Neutrophil (primary cell): ENCODE data around the gene DNASE2B.

Source experiments
- H3K27ac ChIP-seq: fragments of 200-600 bp; sonication (generic); 2 replicates; pipeline ENCODE4 v1.5.1; 2016; ENCODE audit warnings: mild to moderate bottlenecking, moderate library complexity
- H3K27me3 ChIP-seq: fragments of 200-600 bp; sonication (generic); 2 replicates; pipeline ENCODE4 v1.6.0; 2016; ENCODE audit warnings: mild to moderate bottlenecking
- H3K36me3 ChIP-seq: fragments of 200-600 bp; sonication (generic); 2 replicates; pipeline ENCODE4 v1.5.1; 2017
- H3K4me1 ChIP-seq, 2 experiments: fragments of 200-600 bp in 1 of 2; sonication (generic) in 1 of 2; 1 replicate in 1 of 2; 2 replicates in 1 of 2; pipeline versions ENCODE4 v1.5.1 to v1.6.1; 2013 to 2016; ENCODE audit warnings: low read depth in 1 of 2, low read length in 1 of 2, mild to moderate bottlenecking in 1 of 2, moderate library complexity in 1 of 2; ENCODE audit not compliant: control insufficient read depth in 1 of 2, insufficient read depth in 1 of 2
- H3K4me3 ChIP-seq, 2 experiments: fragments of 200-600 bp in 1 of 2; sonication (generic) in 1 of 2; 1 replicate in 1 of 2; 2 replicates in 1 of 2; pipeline ENCODE4 v1.5.1; 2013 to 2016; ENCODE audit warnings: low read depth in 1 of 2, low read length in 1 of 2, mild to moderate bottlenecking in 1 of 2, moderate library complexity in 1 of 2
- H3K9me3 ChIP-seq: fragments of 200-600 bp; sonication (generic); 2 replicates; pipeline ENCODE4 v1.5.1; 2016
- CTCF ChIP-seq: fragments of 200-600 bp; sonication (generic); IDR thresholded peaks from 2 replicates; pipeline ENCODE4 v1.5.1; 2016; ENCODE audit warnings: antibody characterized with exemption

The DNASE2B gene

GRCh38 chr1:84398175-84399155, at the start of gene DNASE2B:
TSS of gene DNASE2B (plus strand) at chr1:84398484. CDS start at chr1:84398565, 81 bp downstream.
- H3K36me3 ChIP-seq = no peaks in the 10 kb centered on the region
- no peaks in the 10 kb centered on the region for H3K4me1 ChIP-seq
- no peaks in the 10 kb centered on the region for H3K27me3 ChIP-seq
- no peak within 1 kb of the TSS for H3K4me3 ChIP-seq
- H3K9me3 ChIP-seq = no peaks in the 10 kb centered on the region
- TF ChIP-seq CTCF = no peak
- H3K27ac ChIP-seq = no peak within 1 kb of the TSS

- Histone ChIP-seq H3K27me3 (no peaks in the 10 kb centered on the region), H3K9me3 (no peaks in the 10 kb centered on the region), H3K27ac (no peak overlapping the region), H3K4me3 (no peak overlapping the region), H3K4me1 (no peaks in the 10 kb centered on the region), H3K36me3 (no peaks in the 10 kb centered on the region)
- no peak for TF ChIP-seq CTCF
Observed at GRCh38 chr1:84348759-84349158, 49.5 kb upstream of the DNASE2B start.

- Histone ChIP-seq H3K36me3 (no peaks in the 10 kb centered on the region), H3K27ac (no peak overlapping the region), H3K9me3 (no peaks in the 10 kb centered on the region), H3K27me3 (no peaks in the 10 kb centered on the region), H3K4me3 (no peak overlapping the region), H3K4me1 (no peaks in the 10 kb centered on the region)
- no peak for TF ChIP-seq CTCF
Observed at GRCh38 chr1:84350104-84350503, 48.2 kb upstream of the DNASE2B start.

GRCh38 chr1:84350550-84350949, 47.7 kb upstream of the DNASE2B start:
- Histone ChIP-seq H3K36me3 (no peaks in the 10 kb centered on the region), H3K4me3 (no peak overlapping the region), H3K27me3 (no peaks in the 10 kb centered on the region), H3K27ac (no peak overlapping the region), H3K9me3 (no peaks in the 10 kb centered on the region), H3K4me1 (no peaks in the 10 kb centered on the region)
- TF ChIP-seq CTCF = no peak

- TF ChIP-seq CTCF = no peak
- H3K4me3 ChIP-seq = no peak overlapping the region
- H3K36me3 ChIP-seq = no peaks in the 10 kb centered on the region
- no peaks in the 10 kb centered on the region for H3K27me3 ChIP-seq
- no peaks in the 10 kb centered on the region for H3K4me1 ChIP-seq
- H3K27ac ChIP-seq = no peak overlapping the region
- H3K9me3 ChIP-seq = no peaks in the 10 kb centered on the region
Observed at GRCh38 chr1:84352298-84353106, 45.8 kb upstream of the DNASE2B start.
